ENCODE data around the gene SWSAP1.

- TF ChIP-seq CTCF (conservative IDR thresholded peaks at IDR 0.05; ENCODE audit: low read length) (no peak), EZH2phosphoT487 (IDR thresholded peaks at IDR 0.05; ENCODE audit: borderline replicate concordance) (no peak)
These were observed 6.9 kb upstream of the SWSAP1 start for GRCh38 chr19:11367528-11367927.

All from Loucy (cell line).